A549 treated with ZK216348 at 1 μM for 4 hours (cell line): ENCODE measurements around the gene OSGEP. TPM values are rescaled to one million over a fixed set of nuclear protein-coding genes. Genes with fewer than 3 reads are reported as not detected.

ENCODE experiments used
- total RNA-seq: library from RNA; stranded (reverse); fragments of 200-300 nt; extraction: Qiagen RNA extraction; gene quantifications from 5 replicates; pipeline ENCODE4 v1.2.3, GENCODE V29; 2022; ENCODE audit warnings: low read depth

OSGEP gene
- total RNA-seq, result 19.0 to 28.9 TPM (median 25.5 TPM) in 5 replicates

GRCh38 chr14:20454516-20455354 lies at the start of gene OSGEP, which contains the start of gene APEX1:
OSGEP (minus strand) TSS chr14:20454812; CDS start chr14:20454683, 129 bp downstream.
APEX1 (plus strand) TSS chr14:20455226; CDS start chr14:20455646, 420 bp downstream.

GRCh38 chr14:20469242-20469889 lies 14.8 kb upstream of the OSGEP start, which contains the start of gene PNP:
PNP (plus strand) TSS chr14:20469406; CDS start chr14:20469525, 119 bp downstream.

GRCh38 chr14:20461225-20462141 lies 6.9 kb upstream of the OSGEP start, which contains the start of gene PIP4P1:
PIP4P1 (minus strand) TSS chr14:20461434; CDS start chr14:20461325, 109 bp downstream.

GRCh38 chr14:20435582-20436362 lies 18.8 kb downstream of the OSGEP start, which contains the start of gene KLHL33:
KLHL33 (minus strand) TSS chr14:20436166; CDS start chr14:20435811, 355 bp downstream.

GRCh38 chr14:20412876-20413743 lies 41.5 kb downstream of the OSGEP start, which contains the start of gene TEP1:
TEP1 (minus strand) TSS chr14:20413501; CDS start chr14:20408439, 5,062 bp downstream.

Other genes starting within 250 kb of the OSGEP start
- not detected in 5 replicates for gene OR11H6, start 231.1 kb downstream of the OSGEP start, total RNA-seq
- gene OR11H7, start 225.8 kb downstream of the OSGEP start, total RNA-seq, result not detected in 5 replicates
- not detected in 5 replicates for gene OR11H4, start 215.5 kb downstream of the OSGEP start, total RNA-seq
- 19.3 to 28.8 TPM (median 20.3 TPM) in 5 replicates for gene TTC5, start 148.9 kb downstream of the OSGEP start, total RNA-seq
- gene CCNB1IP1, start 121.5 kb downstream of the OSGEP start, total RNA-seq, result 36.5 to 60.3 TPM (median 39.8 TPM) in 5 replicates
- 19.6 to 28.9 TPM (median 20.4 TPM) in 5 replicates for gene PARP2, start 111.2 kb downstream of the OSGEP start, total RNA-seq
- gene TEP1, start 41.3 kb downstream of the OSGEP start, total RNA-seq, result 9.1 to 13.3 TPM (median 9.9 TPM) in 5 replicates
- gene KLHL33, start 18.6 kb downstream of the OSGEP start, total RNA-seq, result not detected in 5 replicates
- gene APEX1, start 414 bp upstream of the OSGEP start, total RNA-seq, result 248 to 284 TPM (median 259 TPM) in 5 replicates
- gene PIP4P1, start 6.6 kb upstream of the OSGEP start, total RNA-seq, result 26.3 to 41.0 TPM (median 34.0 TPM) in 5 replicates
- gene PNP, start 14.6 kb upstream of the OSGEP start, total RNA-seq, result 148 to 204 TPM (median 152 TPM) in 5 replicates
- 0.20 to 0.40 TPM (median 0.27 TPM) in 5 replicates for gene RNASE10, start 50.7 kb upstream of the OSGEP start, total RNA-seq
- not detected in 5 replicates for gene RNASE9, start 106.2 kb upstream of the OSGEP start, total RNA-seq
- gene RNASE11, start 133.2 kb upstream of the OSGEP start, total RNA-seq, result not detected in 5 replicates
- gene RNASE12, start 136.6 kb upstream of the OSGEP start, total RNA-seq, result not detected in 5 replicates
- gene OR6S1, start 186.9 kb upstream of the OSGEP start, total RNA-seq, result not detected in 5 replicates
- 4.3 to 9.6 TPM (median 7.4 TPM) in 5 replicates for gene RNASE4, start 229.7 kb upstream of the OSGEP start, total RNA-seq
- gene ANG, start 234.0 kb upstream of the OSGEP start, total RNA-seq, result 7.8 to 11.1 TPM (median 10.5 TPM) in 5 replicates